Epithelial cell of proximal tubule (primary cell): Measurements from ENCODE around the gene GRID1. TPM values are rescaled to one million over a fixed set of nuclear protein-coding genes. Genes with fewer than 3 reads are reported as not detected.

Experiments
- DNase-seq: peaks from one replicate; pipeline ENCODE4 v3.0.0-alpha.2; 2011; ENCODE audit warnings: low read depth
- H3K4me3 ChIP-seq: 2 replicates; pipeline ENCODE4 v1.5.1; 2011; ENCODE audit warnings: low read depth, mild to moderate bottlenecking, low read length
- CTCF ChIP-seq: conservative IDR thresholded peaks from 2 replicates; pipeline ENCODE4 v1.5.1; 2012; ENCODE audit warnings: low read depth, mild to moderate bottlenecking, low read length
- total RNA-seq: library from RNA; depleted of rRNA; stranded (reverse); fragments of >200 nt; gene quantifications from 2 replicates; pipeline ENCODE4 v1.2.3, GENCODE V29; 2015

GRID1 gene
- total RNA-seq, 1 donor from 2014 or later, result 0.52 TPM

- DNase-seq, result no peak
- no peak for TF ChIP-seq CTCF
- no peak overlapping the region for H3K4me3 ChIP-seq
These were observed 196.9 kb downstream of the GRID1 start for GRCh38 chr10:86169506-86170254.

GRCh38 chr10:86169066-86169465 is 197.5 kb downstream of the GRID1 start:
- no peak overlapping the region for H3K4me3 ChIP-seq
- no peak for TF ChIP-seq CTCF
- no peak for DNase-seq

DNA sequence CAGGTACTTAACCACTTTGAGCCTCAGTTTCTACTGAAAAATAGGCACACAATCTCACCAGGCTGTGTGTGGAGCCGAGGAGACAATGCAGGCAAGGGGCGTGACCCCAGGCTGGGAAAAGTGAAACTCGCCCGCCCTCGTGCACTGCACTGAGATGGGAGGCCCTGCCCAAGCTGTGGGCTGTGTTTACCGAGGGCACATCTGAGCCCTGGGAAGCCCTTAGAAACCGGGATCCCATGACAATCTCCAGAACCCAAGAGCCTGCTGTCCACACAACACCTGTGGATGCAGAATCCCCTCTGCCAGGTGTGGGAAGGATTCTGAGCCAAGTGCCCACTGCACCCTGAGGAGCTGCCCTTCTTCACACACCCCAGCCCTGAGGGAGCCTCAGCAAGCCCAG is 198.3 kb downstream of the GRID1 start:
- H3K4me3 ChIP-seq, result no peak overlapping the region
- DNase-seq, result no peak
- no peak for TF ChIP-seq CTCF

GRCh38 chr10:86167762-86168128 is 198.8 kb downstream of the GRID1 start:
- TF ChIP-seq CTCF, result no peak
- no peak overlapping the region for H3K4me3 ChIP-seq
- no peak for DNase-seq

DNA sequence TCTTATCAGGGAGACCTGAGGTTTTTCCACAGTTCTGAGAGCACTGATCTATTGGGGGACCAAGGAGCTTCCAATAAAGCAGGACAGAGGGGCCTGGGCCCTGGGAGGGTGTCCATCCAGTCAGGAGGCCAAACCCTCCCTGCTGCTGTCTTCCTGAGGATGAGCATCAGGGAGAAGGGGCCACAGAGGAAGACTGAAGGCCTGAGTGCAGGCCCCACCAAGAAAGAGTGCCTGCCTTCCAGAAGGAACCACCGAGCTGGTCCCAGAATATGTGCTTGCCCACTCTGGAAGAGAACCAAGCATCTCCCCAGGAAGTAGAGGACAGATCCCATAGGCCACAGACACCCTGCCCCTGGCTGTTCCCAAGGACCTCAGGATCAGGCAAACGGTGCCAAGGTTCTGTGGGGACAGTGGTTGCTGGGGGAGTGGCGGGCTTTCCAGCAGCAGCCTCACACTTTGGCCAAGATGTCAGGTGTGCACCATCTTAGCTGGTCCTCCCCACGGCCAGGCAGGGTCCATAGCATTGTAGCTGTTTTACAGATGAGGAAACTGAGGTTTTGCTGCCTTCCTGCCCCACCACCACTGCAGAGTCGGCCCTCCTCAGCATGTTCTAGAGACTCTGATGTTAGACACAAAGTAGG is 199.4 kb downstream of the GRID1 start:
- no peak overlapping the region for H3K4me3 ChIP-seq
- no peak for DNase-seq
- TF ChIP-seq CTCF, result no peak

DNA sequence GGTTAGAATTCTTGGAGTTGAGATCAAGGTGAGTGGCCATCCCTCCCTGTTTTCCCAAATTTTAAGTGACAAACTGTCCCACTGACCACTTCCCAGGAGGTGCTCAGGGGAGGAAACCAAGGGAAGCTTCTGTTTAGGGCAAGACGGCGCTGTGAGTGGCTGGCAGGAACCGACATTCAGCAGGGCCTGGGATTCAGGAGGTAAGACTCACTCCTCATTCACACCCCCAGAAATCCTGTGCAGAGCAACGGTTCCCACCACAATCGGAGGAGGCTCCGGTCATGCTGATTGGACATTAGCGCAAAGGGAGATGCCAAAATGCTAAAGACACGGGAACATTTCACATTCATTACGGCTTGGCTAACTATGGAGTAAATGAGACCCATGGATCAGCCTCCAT is 200.9 kb downstream of the GRID1 start:
- TF ChIP-seq CTCF, result no peak
- no peak overlapping the region for H3K4me3 ChIP-seq
- DNase-seq, result no peak
